H1 (cell line): ENCODE results near the gene ANKFN1. TPM values are rescaled to one million over a fixed set of nuclear protein-coding genes. Genes with fewer than 3 reads are reported as not detected.

Source experiments
- CTCF ChIA-PET: fragments of 300-600 bp; sonication (Branson Sonifier 250); formaldehyde crosslinking; loops from one replicate; lab custom pipeline; 2021; ENCODE audit not compliant: partially characterized antibody; lab: Charles Lee
- POLR2A ChIA-PET: fragments of 300-600 bp; sonication (Branson Sonifier 250); formaldehyde crosslinking; loops from one replicate; lab custom pipeline; 2021; ENCODE audit warnings: inconsistent platforms; ENCODE audit not compliant: partially characterized antibody; lab: Charles Lee
- DNase-seq, 2 experiments: peaks; one replicate each; pipeline versions ENCODE4 v3.0.0 to v3.0.0-alpha.2; 2010 to 2022; ENCODE audit warnings: low spot score in 2 of 2, low read depth in 1 of 2, mixed read lengths in 1 of 2
- FAIRE-seq: peaks from 2 replicates; lab custom pipeline; 2011; peaks lifted over from hg19 to GRCh38; lab: Jason Lieb, UNC
- H2AFZ ChIP-seq: 2 replicates; pipeline ENCODE4 v1.8.1; 2012; ENCODE audit warnings: low read length, inconsistent platforms
- H2AK5ac ChIP-seq: 2 replicates; pipeline ENCODE4 v1.6.1; 2013; ENCODE audit warnings: low read depth, low read length
- H2BK120ac ChIP-seq: replicated peaks from 2 replicates; pipeline ENCODE3; 2013; ENCODE audit warnings: low read depth, low read length, inconsistent platforms
- H2BK12ac ChIP-seq: 2 replicates; pipeline ENCODE4 v1.6.1; 2013; ENCODE audit warnings: low read depth, low read length
- H2BK15ac ChIP-seq: 2 replicates; pipeline ENCODE4 v1.6.1; 2013; ENCODE audit warnings: low read length
- H2BK20ac ChIP-seq: 2 replicates; pipeline ENCODE4 v1.6.1; 2013; ENCODE audit warnings: low read length
- H2BK5ac ChIP-seq: 2 replicates; pipeline ENCODE4 v1.6.1; 2013; ENCODE audit warnings: low read depth, low read length
- H3K14ac ChIP-seq: 2 replicates; pipeline ENCODE4 v1.6.1; 2013; ENCODE audit warnings: inconsistent platforms; ENCODE audit not compliant: insufficient read length
- H3K18ac ChIP-seq: 2 replicates; pipeline ENCODE4 v1.6.1; 2013; ENCODE audit warnings: low read length; ENCODE audit errors: extremely low read depth
- H3K23ac ChIP-seq: 2 replicates; pipeline ENCODE4 v1.6.1; 2013; ENCODE audit warnings: inconsistent platforms; ENCODE audit not compliant: insufficient read length
- H3K23me2 ChIP-seq: 2 replicates; pipeline ENCODE4 v1.6.1; 2013; ENCODE audit warnings: low read depth, low read length
- H3K27ac ChIP-seq: 2 replicates; pipeline ENCODE4 v1.6.1; 2011; ENCODE audit warnings: low read depth, low read length, inconsistent platforms
- H3K27me3 ChIP-seq, 4 experiments: replicated peaks in 1 of 4; 1 replicate in 1 of 4; 2 replicates in 3 of 4; pipeline versions ENCODE4 v1.6.1 to v1.8.1; 2011 to 2013; ENCODE audit warnings: low read length in 3 of 4, mild to moderate bottlenecking in 3 of 4, inconsistent platforms in 2 of 4, mixed read lengths in 2 of 4, moderate library complexity in 1 of 4; ENCODE audit not compliant: control insufficient read depth in 3 of 4, insufficient read depth in 3 of 4; ENCODE audit errors: extremely low read depth in 1 of 4
- H3K36me3 ChIP-seq, 4 experiments: 2 replicates each; pipeline versions ENCODE4 v1.6.1 to v1.8.1; 2011 to 2013; ENCODE audit warnings: mild to moderate bottlenecking in 4 of 4, low read length in 3 of 4, moderate library complexity in 2 of 4, control low read depth in 1 of 4, inconsistent platforms in 1 of 4; ENCODE audit not compliant: insufficient read depth in 4 of 4, control insufficient read depth in 2 of 4
- H3K4ac ChIP-seq: replicated peaks from 2 replicates; pipeline ENCODE3; 2013; ENCODE audit warnings: low read length, low read depth, mixed read lengths, inconsistent platforms; ENCODE audit not compliant: insufficient read length
- H3K4me1 ChIP-seq, 4 experiments: replicated peaks in 1 of 4; 1 replicate in 1 of 4; 2 replicates in 3 of 4; pipeline versions ENCODE4 v1.6.1 to v1.8.1; 2011 to 2013; ENCODE audit warnings: low read length in 3 of 4, inconsistent platforms in 2 of 4, mixed read lengths in 1 of 4; ENCODE audit not compliant: insufficient read depth in 4 of 4, control insufficient read depth in 3 of 4
- H3K4me2 ChIP-seq, 2 experiments: 2 replicates each; pipeline versions ENCODE4 v1.6.1 to v1.8.1; 2011 to 2013; ENCODE audit warnings: low read depth in 2 of 2, low read length in 2 of 2, control low read depth in 1 of 2, inconsistent platforms in 1 of 2, mild to moderate bottlenecking in 1 of 2; ENCODE audit not compliant: insufficient read depth in 1 of 2
- H3K4me3 ChIP-seq, 4 experiments: fragments of 200-600, 300-600 bp in 1 of 4; sonication (generic), shearing (Covaris generic), sonication (Bioruptor Twin) in 1 of 4; 2 replicates each; pipeline versions ENCODE4 v1.5.1 to v1.8.1; 2011 to 2016; ENCODE audit warnings: low read length in 4 of 4, low read depth in 3 of 4, control low read depth in 2 of 4, inconsistent platforms in 2 of 4, mild to moderate bottlenecking in 2 of 4, mixed read lengths in 1 of 4, moderate library complexity in 1 of 4; ENCODE audit not compliant: insufficient read depth in 2 of 4; ENCODE audit errors: extremely low read depth in 1 of 4
- H3K56ac ChIP-seq: replicated peaks from 2 replicates; pipeline ENCODE3; 2013; ENCODE audit warnings: low read depth, mild to moderate bottlenecking, mixed read lengths, low read length, inconsistent platforms; ENCODE audit not compliant: insufficient read length
- H3K79me1 ChIP-seq: 2 replicates; pipeline ENCODE4 v1.6.1; 2013; ENCODE audit warnings: low read depth, low read length, control low read depth
- H3K79me2 ChIP-seq, 2 experiments: 2 replicates each; pipeline versions ENCODE4 v1.6.1 to v1.8.1; 2012 to 2013; ENCODE audit warnings: low read length in 2 of 2, mild to moderate bottlenecking in 2 of 2, inconsistent platforms in 1 of 2; ENCODE audit not compliant: insufficient read depth in 2 of 2, control insufficient read depth in 1 of 2
- H3K9ac ChIP-seq, 4 experiments: replicated peaks in 1 of 4; 1 replicate in 1 of 4; 2 replicates in 3 of 4; pipeline versions ENCODE4 v1.6.1 to v1.8.1; 2011 to 2013; ENCODE audit warnings: low read depth in 3 of 4, low read length in 3 of 4, control low read depth in 2 of 4, mild to moderate bottlenecking in 2 of 4, moderate library complexity in 2 of 4, inconsistent platforms in 1 of 4; ENCODE audit errors: extremely low read depth in 1 of 4
- H3K9me3 ChIP-seq, 2 experiments: 2 replicates each; pipeline versions ENCODE4 v1.6.1 to v1.8.1; 2012 to 2013; ENCODE audit warnings: mild to moderate bottlenecking in 2 of 2, moderate library complexity in 2 of 2, control low read depth in 1 of 2, inconsistent platforms in 1 of 2, low read depth in 1 of 2, low read length in 1 of 2, mixed read lengths in 1 of 2; ENCODE audit not compliant: insufficient read depth in 2 of 2
- H4K20me1 ChIP-seq, 2 experiments: replicated peaks in 1 of 2; 2 replicates each; pipeline versions ENCODE3 to v1.8.1; 2011 to 2013; ENCODE audit warnings: inconsistent platforms in 2 of 2, low read length in 2 of 2, mild to moderate bottlenecking in 1 of 2; ENCODE audit not compliant: insufficient read depth in 2 of 2, control insufficient read depth in 1 of 2
- H4K5ac ChIP-seq: 2 replicates; pipeline ENCODE4 v1.6.1; 2013; ENCODE audit warnings: low read length, low read depth, mixed read lengths, inconsistent platforms; ENCODE audit not compliant: insufficient read length
- H4K8ac ChIP-seq: 2 replicates; pipeline ENCODE4 v1.8.0; 2013; ENCODE audit warnings: mild to moderate bottlenecking, moderate library complexity, low read length, inconsistent platforms; ENCODE audit not compliant: insufficient read depth; ENCODE audit errors: extremely low read depth
- H4K91ac ChIP-seq: replicated peaks from 2 replicates; pipeline ENCODE3; 2013; ENCODE audit warnings: low read length, mixed read lengths, inconsistent platforms; ENCODE audit not compliant: insufficient read length
- CBX8 ChIP-seq: fragments of 300-800, 300-1000 bp; sonication (generic); IDR thresholded peaks from 2 replicates; pipeline ENCODE4 v1.7.1; 2016; ENCODE audit warnings: low read depth, low read length, borderline replicate concordance
- CTBP2 ChIP-seq: IDR thresholded peaks from 2 replicates; pipeline ENCODE4 v1.7.0; 2011; ENCODE audit warnings: borderline replicate concordance, mild to moderate bottlenecking, moderate library complexity, mixed read lengths, low read length; ENCODE audit not compliant: insufficient read depth, insufficient read length
- RFX5 ChIP-seq: IDR thresholded peaks from 2 replicates; pipeline ENCODE4 v1.6.1; 2011; ENCODE audit warnings: low read depth, low read length, improper control_type of control experiment, borderline replicate concordance
- SAP30 ChIP-seq: fragments of 300-600 bp; sonication (generic); IDR thresholded peaks from 2 replicates; pipeline ENCODE4 v1.7.1; 2012; ENCODE audit warnings: low read length, moderate library complexity, mild to moderate bottlenecking, inconsistent platforms; ENCODE audit not compliant: insufficient read depth, insufficient replicate concordance
- TCF12 ChIP-seq: IDR thresholded peaks from 2 replicates; pipeline ENCODE4 v1.6.1; 2011; ENCODE audit warnings: low read depth, mild to moderate bottlenecking, low read length
- WGBS, 2 experiments: shearing (Covaris generic) in 1 of 2; methylation state at CpG; one replicate each; pipeline versions ENCODE4 v1.1.6 to v1.1.7; 2013 to 2015; ENCODE audit warnings: low lambda C conversion rate in 2 of 2, mixed read lengths in 2 of 2, inconsistent platforms in 1 of 2, low coverage in 1 of 2, missing lambda C conversion rate in 1 of 2; ENCODE audit not compliant: insufficient replicate concordance in 2 of 2, insufficient coverage in 1 of 2, insufficient read length in 1 of 2; ENCODE audit errors: extremely low coverage in 1 of 2, missing lambda C conversion rate in 1 of 2; 5-methylcytosine and 5-hydroxymethylcytosine counted together
- polyA plus RNA-seq, 7 experiments: library from polyadenylated mRNA; depleted of rRNA in 3 of 7; stranded (reverse) in 5 of 7; unstranded in 2 of 7; fragments of >200 nt in 5 of 7; fragments of 200-250 nt in 2 of 7; gene quantifications; 1 replicate in 5 of 7; 2 replicates in 1 of 7; 4 replicates in 1 of 7; pipeline versions ENCODE4 v1.2.1 to v1.2.3, GENCODE V29; 2011 to 2013; ENCODE audit warnings: missing spikeins in 2 of 7, mixed read lengths in 2 of 7
- total RNA-seq: library from RNA; stranded (reverse); fragmentation: NEBNext Ultra II Directional; extraction: Animal tissue kit (Norgen Biotek cat#: 25700); gene quantifications from 2 replicates; pipeline ENCODE4 v1.2.1, GENCODE V29; 2021

The ANKFN1 gene
- total and polyA plus RNA-seq, 2 of the 8 experiments (the other 6 are each of a cell fraction or from before 2014, with no cell fraction given): not detected

DNA sequence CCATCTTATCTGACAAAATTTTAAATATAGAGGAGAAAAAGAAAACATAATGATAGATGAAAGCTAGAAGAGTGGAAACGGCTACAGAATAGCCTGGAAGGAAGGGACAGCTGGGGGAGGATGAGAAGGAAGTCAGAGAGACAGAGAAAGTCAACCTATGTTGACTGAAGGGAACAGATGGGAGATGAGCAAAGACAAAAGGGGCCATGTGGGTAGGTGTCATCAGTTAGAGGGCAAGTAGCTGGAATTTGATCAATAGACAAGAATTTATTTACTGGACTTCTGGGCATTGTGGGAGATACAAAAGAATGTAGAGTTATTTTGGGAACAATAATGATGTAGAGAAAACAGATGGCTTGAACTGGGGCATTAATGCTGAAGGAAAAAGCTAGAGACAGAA, 194.4 kb downstream of the ANKFN1 start:
- no peak for DNase-seq
- H2BK5ac ChIP-seq: no peak overlapping the region
- H2BK12ac ChIP-seq: no peak overlapping the region
- H3K4me3 ChIP-seq: no peak overlapping the region
- POLR2A ChIA-PET: no interaction called here
- CTCF ChIA-PET: no interaction called here
- H3K23me2 ChIP-seq: no peaks in the 10 kb centered on the region
- no peak overlapping the region for H2BK120ac ChIP-seq
- H4K20me1 ChIP-seq: no peaks in the 10 kb centered on the region
- H3K79me1 ChIP-seq: no peaks in the 10 kb centered on the region
- no peak overlapping the region for H3K18ac ChIP-seq
- no peaks in the 10 kb centered on the region; a peak in 1 of 4 replicates for H3K9me3 ChIP-seq
- no peak overlapping the region for H3K23ac ChIP-seq
- no peaks in the 10 kb centered on the region for H3K27me3 ChIP-seq
- no peaks in the 10 kb centered on the region for H3K79me2 ChIP-seq
- no peak overlapping the region for H3K14ac ChIP-seq
- H2AK5ac ChIP-seq: no peak overlapping the region
- H2BK15ac ChIP-seq: no peak overlapping the region
- H3K4me2 ChIP-seq: no peak overlapping the region
- H3K36me3 ChIP-seq: no peaks in the 10 kb centered on the region
- H3K4me1 ChIP-seq: no peaks in the 10 kb centered on the region
- no peak overlapping the region for H4K5ac ChIP-seq
- no peak overlapping the region for H3K4ac ChIP-seq
- H4K91ac ChIP-seq: no peak overlapping the region
- no peak overlapping the region for H4K8ac ChIP-seq
- no peak overlapping the region for H3K9ac ChIP-seq
- FAIRE-seq: no peak
- H3K56ac ChIP-seq: no peak overlapping the region
- H2BK20ac ChIP-seq: no peak overlapping the region
- WGBS, 2 experiments: 85% methylated on average over 1 of the region's 1 CpG; no CpG with 5 or more reads in 1 of the 2 experiments
- H3K27ac ChIP-seq: no peak overlapping the region
- no peak overlapping the region for H2AFZ ChIP-seq
- TF ChIP-seq TCF12 (no peak), RFX5 (no peak), SAP30 (no peak), CBX8 (no peak), CTBP2 (no peak)
